G401 (cell line): ENCODE measurements around the gene DHRS3. TPM values are rescaled to one million over a fixed set of nuclear protein-coding genes. Genes with fewer than 3 reads are reported as not detected.

Experiments
- DNase-seq: peaks from one replicate; pipeline ENCODE4 v3.0.0-alpha.2; 2015; ENCODE audit warnings: low spot score
- in situ Hi-C: cut with HindIII; loops from 2 replicates; pipeline ENCODE4 v1.10.0; 2016; ENCODE audit warnings: low sequenced_read_pairs, mixed read lengths
- total RNA-seq: library from RNA; depleted of rRNA; stranded (reverse); fragments of >200 nt; shearing (Covaris generic); gene quantifications from 2 replicates; pipeline ENCODE4 v1.2.3, GENCODE V29; 2014

Gene DHRS3
- total RNA-seq, 1 experiment from 2014 or later, result 9.1 TPM

- in situ Hi-C loops, result no loop called here
- no peak for DNase-seq
These were observed 16.0 kb downstream of the DHRS3 start for GRCh38 chr1:12601700-12602658.

- DNase-seq, result no peak
- in situ Hi-C loops, result no loop called here
These were observed 17.0 kb downstream of the DHRS3 start for GRCh38 chr1:12600880-12601633.

- in situ Hi-C loops, result no loop called here
- no peak for DNase-seq
These were observed 17.7 kb downstream of the DHRS3 start for GRCh38 chr1:12600335-12600734.

GRCh38 chr1:12599657-12600056 lies 18.4 kb downstream of the DHRS3 start:
- DNase-seq, result no peak
- in situ Hi-C loops, result no loop called here

GRCh38 chr1:12598974-12599373 lies 19.0 kb downstream of the DHRS3 start:
- DNase-seq, result no peak
- in situ Hi-C loops, result no loop called here

GRCh38 chr1:12597792-12598191 lies 20.2 kb downstream of the DHRS3 start:
- no peak for DNase-seq
- in situ Hi-C loops, result no loop called here

GRCh38 chr1:12596007-12596821 lies 21.8 kb downstream of the DHRS3 start:
- in situ Hi-C loops, result no loop called here
- no peak for DNase-seq

- in situ Hi-C loops, result no loop called here
- DNase-seq, result no peak
These were observed 22.3 kb downstream of the DHRS3 start for GRCh38 chr1:12595757-12596006.

GRCh38 chr1:12594966-12595756 lies 22.8 kb downstream of the DHRS3 start:
- in situ Hi-C loops, result no loop called here
- no peak for DNase-seq

- no peak for DNase-seq
- in situ Hi-C loops, result no loop called here
These were observed 23.5 kb downstream of the DHRS3 start for GRCh38 chr1:12594490-12594889.

- in situ Hi-C loops, result no loop called here
- DNase-seq, result no peak
These were observed 24.4 kb downstream of the DHRS3 start for GRCh38 chr1:12593621-12594066.

- in situ Hi-C loops, result no loop called here
These were observed 25.5 kb downstream of the DHRS3 start for GRCh38 chr1:12592496-12592895.

GRCh38 chr1:12591267-12591938 lies 26.6 kb downstream of the DHRS3 start:
- in situ Hi-C loops, result no loop called here
- DNase-seq, result no peak

More at GRCh38 chr1:12592496-12592895, 25.5 kb downstream of the DHRS3 start:
- DNase-seq, result no peak

- in situ Hi-C loops, result no loop called here
- DNase-seq, result no peak
These were observed 29.3 kb downstream of the DHRS3 start for GRCh38 chr1:12588695-12589094.

- no peak for DNase-seq
- in situ Hi-C loops, result no loop called here
These were observed 29.9 kb downstream of the DHRS3 start for GRCh38 chr1:12587981-12588640.

- in situ Hi-C loops, result no loop called here
- DNase-seq, result no peak
These were observed 31.8 kb downstream of the DHRS3 start for GRCh38 chr1:12585951-12586942.

- DNase-seq, result no peak
- in situ Hi-C loops, result no loop called here
These were observed 32.5 kb downstream of the DHRS3 start for GRCh38 chr1:12585536-12585935.
